ENCODE measurements around the gene RCOR1.
"Not testable (repeated sequence)": the region's sequence is repeated elsewhere in the genome, so short reads cannot be mapped to it uniquely, and the experiment has no call there.

The RCOR1 gene

GRCh38 chr14:102633906-102634595 lies 41.6 kb downstream of the RCOR1 start:
- DNase-seq (ENCODE audit: insufficient read length, low spot score) (no peak), FAIRE-seq (no peak)
- no peak for TF ChIP-seq CTCF (IDR thresholded peaks at IDR 0.05; ENCODE audit: insufficient read depth, missing control alignments)

- FAIRE-seq = not testable (repeated sequence)
Measured at GRCh38 chr14:102639611-102640010, 47.2 kb downstream of the RCOR1 start.

GRCh38 chr14:102644523-102644922 lies 52.1 kb downstream of the RCOR1 start:
- no peak for TF ChIP-seq CTCF (IDR thresholded peaks at IDR 0.05; ENCODE audit: insufficient read depth, missing control alignments)
- FAIRE-seq (no peak), DNase-seq (ENCODE audit: insufficient read length, low spot score) (no peak)

More at GRCh38 chr14:102639611-102640010, 47.2 kb downstream of the RCOR1 start:
- not testable (repeated sequence) for DNase-seq (ENCODE audit: insufficient read length, low spot score)

GRCh38 chr14:102645746-102646440 lies 53.4 kb downstream of the RCOR1 start:
- no peak for TF ChIP-seq CTCF (IDR thresholded peaks at IDR 0.05; ENCODE audit: insufficient read depth, missing control alignments)
- FAIRE-seq = no peak

GRCh38 chr14:102646615-102647014 lies 54.2 kb downstream of the RCOR1 start:
- TF ChIP-seq CTCF (IDR thresholded peaks at IDR 0.05; ENCODE audit: insufficient read depth, missing control alignments) = no peak
- FAIRE-seq (no peak), DNase-seq (ENCODE audit: insufficient read length, low spot score) (no peak)

More at GRCh38 chr14:102645746-102646440, 53.4 kb downstream of the RCOR1 start:
- DNase-seq (ENCODE audit: insufficient read length, low spot score) = no peak

- DNase-seq (ENCODE audit: insufficient read length, low spot score) (no peak), FAIRE-seq (peak; percentile 29)
- TF ChIP-seq CTCF (IDR thresholded peaks at IDR 0.05; ENCODE audit: insufficient read depth, missing control alignments) = no peak
Measured at GRCh38 chr14:102652194-102652593, 59.7 kb downstream of the RCOR1 start.

GRCh38 chr14:102654298-102654697 lies 61.8 kb downstream of the RCOR1 start:
- no peak for FAIRE-seq
- no peak for DNase-seq (ENCODE audit: insufficient read length, low spot score)
- no peak for TF ChIP-seq CTCF (IDR thresholded peaks at IDR 0.05; ENCODE audit: insufficient read depth, missing control alignments)
